Measurements from ENCODE around the gene CHN2. TPM values are rescaled to one million over a fixed set of nuclear protein-coding genes. Genes with fewer than 3 reads are reported as not detected.

The CHN2 gene
- total RNA-seq, 1 donor from 2014 or later, result 36.1 TPM

DNA sequence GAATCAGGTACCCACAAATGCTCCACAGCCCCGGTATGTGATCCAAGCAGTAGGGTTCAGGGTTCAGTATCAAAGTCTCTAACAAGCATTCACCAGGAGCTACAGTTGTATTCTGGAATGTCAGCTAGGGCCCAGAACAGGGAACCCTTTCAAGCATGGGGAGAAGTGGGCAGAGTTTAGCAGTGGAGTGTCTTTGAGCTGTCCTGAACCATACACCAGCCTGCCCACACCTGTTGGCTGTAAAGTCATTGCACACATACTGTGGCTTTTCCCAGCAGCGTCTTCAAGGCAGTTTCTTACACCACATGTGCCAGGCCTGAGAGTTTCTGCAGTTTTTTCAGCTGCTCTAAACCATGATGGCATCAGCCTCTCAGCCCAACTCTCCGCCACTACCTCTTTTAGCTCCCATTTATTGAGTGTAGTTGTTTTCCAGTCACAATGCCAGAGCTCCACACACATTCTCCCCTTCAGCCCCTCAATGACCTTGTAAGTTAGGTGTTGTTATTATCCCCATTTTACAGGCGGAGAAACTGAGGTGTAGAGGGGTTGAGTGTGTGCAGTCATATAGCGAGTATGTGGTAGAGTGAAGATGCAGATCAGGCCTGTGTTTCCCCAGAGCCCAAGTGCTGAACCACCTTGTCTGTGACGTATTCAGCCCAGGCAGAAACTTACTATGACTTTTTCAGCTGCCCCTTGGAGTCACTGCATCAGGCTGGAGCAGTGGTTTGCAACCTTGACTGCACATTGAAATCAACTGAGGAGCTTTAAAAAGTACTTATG, 83.1 kb downstream of the CHN2 start:
- Histone ChIP-seq H3K9me3 (replicated peaks) (no peaks in the 10 kb centered on the region), H3K27ac (replicated peaks) (no peak overlapping the region), H3K36me3 (no peaks in the 10 kb centered on the region), H3K4me1 (peaks cover 39% of the 10 kb centered on the region), H3K4me3 (no peak overlapping the region), H3K27me3 (ENCODE audit: low read depth) (no peaks in the 10 kb centered on the region)
- TF ChIP-seq, protein P1, sequence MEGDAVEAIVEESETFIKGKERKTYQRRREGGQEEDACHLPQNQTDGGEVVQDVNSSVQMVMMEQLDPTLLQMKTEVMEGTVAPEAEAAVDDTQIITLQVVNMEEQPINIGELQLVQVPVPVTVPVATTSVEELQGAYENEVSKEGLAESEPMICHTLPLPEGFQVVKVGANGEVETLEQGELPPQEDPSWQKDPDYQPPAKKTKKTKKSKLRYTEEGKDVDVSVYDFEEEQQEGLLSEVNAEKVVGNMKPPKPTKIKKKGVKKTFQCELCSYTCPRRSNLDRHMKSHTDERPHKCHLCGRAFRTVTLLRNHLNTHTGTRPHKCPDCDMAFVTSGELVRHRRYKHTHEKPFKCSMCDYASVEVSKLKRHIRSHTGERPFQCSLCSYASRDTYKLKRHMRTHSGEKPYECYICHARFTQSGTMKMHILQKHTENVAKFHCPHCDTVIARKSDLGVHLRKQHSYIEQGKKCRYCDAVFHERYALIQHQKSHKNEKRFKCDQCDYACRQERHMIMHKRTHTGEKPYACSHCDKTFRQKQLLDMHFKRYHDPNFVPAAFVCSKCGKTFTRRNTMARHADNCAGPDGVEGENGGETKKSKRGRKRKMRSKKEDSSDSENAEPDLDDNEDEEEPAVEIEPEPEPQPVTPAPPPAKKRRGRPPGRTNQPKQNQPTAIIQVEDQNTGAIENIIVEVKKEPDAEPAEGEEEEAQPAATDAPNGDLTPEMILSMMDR (IDR thresholded peaks at IDR 0.05; ENCODE audit: borderline replicate concordance), result no peak
- intact Hi-C loops (cut with micrococcal nuclease), result no loop called here
- no peak for DNase-seq

- no peaks in the 10 kb centered on the region for H3K36me3 ChIP-seq
- DNase-seq, result no peak
- H3K9me3 ChIP-seq (replicated peaks), result no peaks in the 10 kb centered on the region
- H3K27me3 ChIP-seq (ENCODE audit: low read depth), result no peaks in the 10 kb centered on the region
- no peak overlapping the region for H3K4me3 ChIP-seq
- no peak overlapping the region for H3K27ac ChIP-seq (replicated peaks)
- TF ChIP-seq, protein P1 (IDR thresholded peaks at IDR 0.05; ENCODE audit: borderline replicate concordance), result no peak
- intact Hi-C loops (cut with micrococcal nuclease), result no loop called here
- peaks cover 42% of the 10 kb centered on the region for H3K4me1 ChIP-seq
These were observed 83.9 kb downstream of the CHN2 start for GRCh38 chr7:29278337-29279069.

DNA sequence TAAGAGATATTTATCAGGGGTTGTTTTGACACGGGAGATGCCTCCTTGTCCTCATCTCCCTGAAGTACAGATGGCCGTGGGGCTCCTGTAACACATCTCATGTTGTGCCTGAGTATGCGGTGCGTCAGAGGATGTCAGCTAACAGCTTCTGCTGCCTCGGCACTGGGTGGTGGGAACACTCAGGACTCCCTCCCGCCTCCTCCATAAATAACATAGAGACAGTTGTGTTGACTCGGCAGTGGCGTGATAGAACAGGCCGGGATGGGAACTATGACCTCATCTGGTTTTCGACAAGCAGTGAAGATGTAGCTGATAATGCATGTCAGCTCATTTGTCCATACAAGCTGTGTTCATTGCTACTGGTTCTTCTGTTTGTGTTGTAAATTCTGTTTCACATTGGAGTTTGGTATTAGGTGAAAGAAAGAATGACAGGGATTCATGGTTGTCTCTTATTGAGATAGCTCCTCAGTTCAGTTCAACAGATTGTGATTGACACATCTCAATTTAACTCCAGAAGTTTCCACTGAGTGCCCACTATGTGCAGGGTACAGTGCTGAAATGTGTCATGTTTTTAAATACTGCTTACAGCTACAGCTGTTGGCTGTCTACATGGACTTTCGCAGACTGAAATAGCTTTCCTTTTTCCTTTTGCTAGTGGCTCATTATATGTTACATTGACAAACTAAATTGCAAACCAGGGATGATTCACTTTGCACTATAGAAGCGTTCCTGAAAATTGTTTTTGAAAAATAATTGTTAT, 87.4 kb downstream of the CHN2 start:
- Histone ChIP-seq H3K9me3 (replicated peaks) (no peaks in the 10 kb centered on the region), H3K36me3 (no peaks in the 10 kb centered on the region), H3K27me3 (ENCODE audit: low read depth) (no peaks in the 10 kb centered on the region), H3K27ac (replicated peaks) (peak overlapping the region; percentile 47), H3K4me1 (peaks cover 34% of the 10 kb centered on the region), H3K4me3 (no peak overlapping the region)
- intact Hi-C loops (cut with micrococcal nuclease), result no loop called here
- TF ChIP-seq, protein P1 (IDR thresholded peaks at IDR 0.05; ENCODE audit: borderline replicate concordance), result no peak
- DNase-seq, result peak; percentile 63

DNA sequence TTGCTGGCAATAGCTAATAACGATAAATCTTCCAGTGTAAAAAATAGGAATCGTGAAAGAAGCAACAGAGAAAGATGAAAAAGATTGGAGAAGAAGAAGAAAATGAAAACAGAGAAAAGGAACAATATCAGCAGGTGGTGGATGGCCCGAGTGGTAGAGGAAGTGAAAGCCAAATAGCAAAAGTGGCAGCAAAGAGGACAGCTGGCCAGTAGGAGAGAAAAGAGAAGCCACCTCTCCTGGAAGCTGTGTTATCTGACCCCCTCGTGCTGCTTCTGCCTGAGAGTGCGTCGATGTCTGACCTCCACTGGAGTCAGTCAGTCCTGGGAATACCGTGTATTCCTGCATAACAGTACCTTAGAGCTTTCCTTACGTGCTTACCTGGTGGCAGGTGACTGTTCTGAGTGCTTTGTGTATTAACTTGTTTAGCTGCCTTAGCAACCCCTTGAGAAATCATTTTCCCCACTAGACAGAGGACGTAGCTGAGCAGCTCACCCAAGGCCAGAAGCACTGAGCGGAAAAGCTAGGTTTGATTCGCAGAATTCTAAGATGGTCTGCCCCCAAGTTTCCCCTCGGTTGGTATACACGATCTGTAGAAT, 88.3 kb downstream of the CHN2 start:
- H3K9me3 ChIP-seq (replicated peaks), result no peaks in the 10 kb centered on the region
- intact Hi-C loops (cut with micrococcal nuclease), result no loop called here
- H3K27ac ChIP-seq (replicated peaks), result peak overlapping the region; percentile 47
- no peaks in the 10 kb centered on the region for H3K36me3 ChIP-seq
- H3K27me3 ChIP-seq (ENCODE audit: low read depth), result no peaks in the 10 kb centered on the region
- TF ChIP-seq, protein P1 (IDR thresholded peaks at IDR 0.05; ENCODE audit: borderline replicate concordance), result no peak
- DNase-seq, result no peak
- no peak overlapping the region for H3K4me3 ChIP-seq
- H3K4me1 ChIP-seq, result peaks cover 33% of the 10 kb centered on the region
